ENCODE measurements around the gene CLCF1. TPM values are rescaled to one million over a fixed set of nuclear protein-coding genes. Genes with fewer than 3 reads are reported as not detected.

CLCF1 gene
- total RNA-seq, 2 experiments from 2014 or later = 0.79 to 0.81 TPM

DNA sequence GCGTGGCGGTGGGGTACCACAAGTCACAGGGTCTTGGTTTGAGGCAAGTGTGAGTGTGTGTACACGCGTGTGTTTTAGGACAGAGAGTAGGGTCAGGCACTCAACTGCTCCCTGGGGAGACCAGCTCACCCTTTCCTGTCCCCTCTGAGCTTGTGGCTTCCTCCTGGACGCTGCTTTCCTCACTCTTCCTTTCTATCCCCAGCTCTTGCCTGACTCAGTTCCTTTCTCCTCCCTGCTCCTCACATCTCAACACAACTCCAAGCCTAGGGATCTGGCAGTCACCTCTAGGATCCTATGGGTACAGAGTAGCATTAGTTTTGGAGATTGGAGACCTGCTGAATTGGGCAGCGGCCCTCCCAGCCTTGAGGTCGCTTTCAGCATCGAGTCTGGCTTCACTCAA lies 4.1 kb downstream of the CLCF1 start:
- H3K4me1 Mint-ChIP-seq (ENCODE audit: low read depth) = peaks cover 51% of the 10 kb centered on the region
- CTCF ChIA-PET = interaction anchor here (2.0 to 30.8 kb wide), 4 partner anchors 12 to 24 kb away, joined by 5 to 883 read pairs (median 48); partner anchors contain the start of gene POLD4
- H3K36me3 Mint-ChIP-seq (ENCODE audit: low read depth) = no peaks in the 10 kb centered on the region
- POLR2A ChIA-PET = interaction anchor here (0.9 to 2.4 kb wide), 3 partner anchors 13 to 23 kb away, joined by 3 to 7 read pairs (median 6); partner anchors contain the start of gene RAD9A
- ATAC-seq = no peak
- no peak for DNase-seq
- TF ChIP-seq, protein P1, sequence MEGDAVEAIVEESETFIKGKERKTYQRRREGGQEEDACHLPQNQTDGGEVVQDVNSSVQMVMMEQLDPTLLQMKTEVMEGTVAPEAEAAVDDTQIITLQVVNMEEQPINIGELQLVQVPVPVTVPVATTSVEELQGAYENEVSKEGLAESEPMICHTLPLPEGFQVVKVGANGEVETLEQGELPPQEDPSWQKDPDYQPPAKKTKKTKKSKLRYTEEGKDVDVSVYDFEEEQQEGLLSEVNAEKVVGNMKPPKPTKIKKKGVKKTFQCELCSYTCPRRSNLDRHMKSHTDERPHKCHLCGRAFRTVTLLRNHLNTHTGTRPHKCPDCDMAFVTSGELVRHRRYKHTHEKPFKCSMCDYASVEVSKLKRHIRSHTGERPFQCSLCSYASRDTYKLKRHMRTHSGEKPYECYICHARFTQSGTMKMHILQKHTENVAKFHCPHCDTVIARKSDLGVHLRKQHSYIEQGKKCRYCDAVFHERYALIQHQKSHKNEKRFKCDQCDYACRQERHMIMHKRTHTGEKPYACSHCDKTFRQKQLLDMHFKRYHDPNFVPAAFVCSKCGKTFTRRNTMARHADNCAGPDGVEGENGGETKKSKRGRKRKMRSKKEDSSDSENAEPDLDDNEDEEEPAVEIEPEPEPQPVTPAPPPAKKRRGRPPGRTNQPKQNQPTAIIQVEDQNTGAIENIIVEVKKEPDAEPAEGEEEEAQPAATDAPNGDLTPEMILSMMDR (IDR thresholded peaks at IDR 0.05) = no peak
- H3K9me3 Mint-ChIP-seq = no peaks in the 10 kb centered on the region
- peaks cover 16% of the 10 kb centered on the region for H3K27me3 Mint-ChIP-seq
- no peak overlapping the region for H3K4me3 Mint-ChIP-seq
- intact Hi-C loops (cut with micrococcal nuclease) = no loop called here
- no peak overlapping the region for H3K27ac Mint-ChIP-seq

DNA sequence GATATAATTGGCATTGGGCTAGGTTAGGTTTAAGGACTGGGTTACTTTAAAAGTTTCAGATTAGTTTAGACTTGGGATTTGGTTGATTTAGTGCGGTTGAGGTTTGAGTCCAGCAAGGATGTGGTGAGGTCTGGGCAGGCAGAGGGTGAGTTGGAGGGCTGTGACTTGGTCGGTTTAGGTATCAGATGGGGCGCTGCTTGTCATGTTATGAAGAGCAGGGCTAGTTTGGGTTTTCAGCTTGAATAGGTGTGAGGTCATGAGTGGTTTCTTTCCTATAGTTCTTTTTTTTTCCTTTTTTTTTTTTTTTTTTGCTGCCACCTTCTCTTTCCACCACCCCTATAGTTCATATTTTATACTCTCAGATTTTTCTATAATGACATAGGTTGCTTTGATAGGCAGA lies 4.8 kb downstream of the CLCF1 start:
- intact Hi-C loops (cut with micrococcal nuclease) = no loop called here
- Mint-ChIP-seq H3K4me1 (ENCODE audit: low read depth) (peaks cover 51% of the 10 kb centered on the region), H3K27ac (no peak overlapping the region)

DNA sequence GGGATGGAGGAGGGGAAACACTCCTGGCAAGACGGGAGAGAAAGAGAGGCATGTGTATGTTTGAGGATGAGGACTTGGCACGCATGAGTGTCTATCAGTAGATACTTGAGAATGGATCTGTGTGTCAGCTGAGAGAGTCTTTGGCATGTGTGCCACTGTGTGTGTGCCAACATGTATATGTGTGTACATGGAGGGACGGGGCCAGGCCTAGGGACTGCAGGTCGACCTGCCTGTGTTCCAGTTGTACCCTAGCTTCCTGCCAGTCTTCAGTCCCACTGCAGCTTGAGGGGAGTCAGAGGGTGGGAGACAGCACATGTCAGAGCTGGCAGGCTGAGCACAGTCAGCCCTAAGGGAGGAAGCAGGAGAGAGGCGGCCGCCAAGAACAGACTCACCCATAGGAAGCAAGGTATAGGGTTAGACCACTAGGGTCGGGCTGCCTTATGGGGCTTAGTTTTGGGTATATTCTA lies 5.6 kb downstream of the CLCF1 start:
- Mint-ChIP-seq H3K4me1 (ENCODE audit: low read depth) (peaks cover 49% of the 10 kb centered on the region), H3K36me3 (ENCODE audit: low read depth) (no peaks in the 10 kb centered on the region), H3K27ac (no peak overlapping the region), H3K27me3 (peaks cover 13% of the 10 kb centered on the region), H3K9me3 (no peaks in the 10 kb centered on the region), H3K4me3 (no peak overlapping the region)
- ChIA-PET POLR2A (interaction anchor here (0.6 to 1.4 kb wide), 2 partner anchors 11 to 345 kb away, joined by 3 read pairs; no protein-coding TSS in a partner anchor), CTCF (interaction anchor here (2.0 to 30.8 kb wide), 2 partner anchors 13 to 22 kb away, joined by 5 to 883 read pairs; partner anchors contain the start of gene POLD4)
- TF ChIP-seq, protein P1 (IDR thresholded peaks at IDR 0.05) = no peak
- DNase-seq = no peak
- no peak for ATAC-seq
- intact Hi-C loops (cut with micrococcal nuclease) = no loop called here

More for the DNA sequence above, 4.8 kb downstream of the CLCF1 start:
- ATAC-seq (peak; percentile 22), DNase-seq (peak; percentile 55)
- TF ChIP-seq, protein P1 (IDR thresholded peaks at IDR 0.05) = no peak
- Mint-ChIP-seq H3K4me3 (no peak overlapping the region), H3K9me3 (no peaks in the 10 kb centered on the region), H3K27me3 (peaks cover 15% of the 10 kb centered on the region), H3K36me3 (ENCODE audit: low read depth) (no peaks in the 10 kb centered on the region)
- POLR2A ChIA-PET = interaction anchor here (2.4 kb wide), 1 partner anchor 23 kb away, joined by 7 read pairs; the partner anchor contains the start of gene RAD9A
- CTCF ChIA-PET = interaction anchor here (2.0 to 30.8 kb wide), 3 partner anchors 13 to 23 kb away, joined by 5 to 883 read pairs (median 66); partner anchors contain the start of gene POLD4

DNA sequence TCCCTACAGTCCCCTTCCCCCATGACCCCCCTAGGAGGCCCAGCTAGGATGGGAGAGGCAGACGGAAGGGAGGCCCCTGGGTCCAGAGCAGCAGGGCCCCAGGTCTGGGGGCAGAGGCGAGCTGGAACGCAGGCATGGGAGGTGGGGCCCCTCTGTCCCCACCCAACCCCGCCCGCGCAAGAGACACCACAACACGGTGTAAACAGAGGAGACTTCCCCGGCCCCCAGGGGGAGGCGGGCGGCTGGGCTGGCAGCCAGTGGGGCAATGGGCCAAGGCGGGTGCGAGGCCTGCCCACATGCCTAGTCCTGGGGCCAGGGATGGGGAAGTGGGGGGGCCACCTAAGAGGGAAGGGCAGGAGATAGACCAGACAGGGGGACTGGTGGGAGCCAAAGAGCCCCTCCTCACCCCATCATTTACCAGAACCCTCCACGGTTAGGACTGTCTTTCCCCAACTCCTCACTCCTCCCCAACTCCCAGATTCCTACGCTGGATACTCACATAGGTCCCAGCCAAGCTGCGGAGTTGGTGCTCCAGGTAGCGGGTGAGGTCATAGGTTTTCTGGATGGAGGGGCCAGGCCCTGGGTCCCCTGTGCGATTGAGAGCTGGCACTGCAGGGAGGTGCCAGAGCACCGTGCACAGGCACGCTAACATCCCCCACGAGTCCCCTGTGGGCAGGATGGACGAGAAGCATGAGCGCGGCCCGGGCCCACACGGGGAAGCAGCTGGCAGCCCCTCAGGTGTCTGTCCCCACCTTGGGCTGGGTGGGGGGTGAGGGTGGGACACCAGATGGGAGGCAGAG lies 6.2 kb downstream of the CLCF1 start:
- POLR2A ChIA-PET = interaction anchor here (0.6 to 1.4 kb wide), 3 partner anchors 10 to 345 kb away, joined by 3 read pairs; no protein-coding TSS in a partner anchor
- Mint-ChIP-seq H3K27me3 (peaks cover 13% of the 10 kb centered on the region), H3K27ac (no peak overlapping the region), H3K36me3 (ENCODE audit: low read depth) (no peaks in the 10 kb centered on the region), H3K9me3 (no peaks in the 10 kb centered on the region), H3K4me3 (no peak overlapping the region), H3K4me1 (ENCODE audit: low read depth) (peaks cover 49% of the 10 kb centered on the region)
- CTCF ChIA-PET = interaction anchor here (2.0 to 30.8 kb wide), 2 partner anchors 13 to 21 kb away, joined by 5 to 883 read pairs; partner anchors contain the start of gene POLD4
- TF ChIP-seq, protein P1 (IDR thresholded peaks at IDR 0.05) = no peak
- intact Hi-C loops (cut with micrococcal nuclease) = no loop called here
- ATAC-seq (no peak), DNase-seq (no peak)
